IMR-90 (cell line): ENCODE measurements around the gene PPP2R1B.

ENCODE experiments used
- BHLHE40 ChIP-seq: fragments of 150-350 bp; IDR thresholded peaks from 2 replicates; pipeline ENCODE4 v1.6.1; 2016; ENCODE audit warnings: mild to moderate bottlenecking, low read depth, low read length
- CEBPB ChIP-seq: IDR thresholded peaks from 2 replicates; pipeline ENCODE4 v1.6.1; 2012; ENCODE audit warnings: low read depth, low read length, improper control_type of control experiment
- FOS ChIP-seq: fragments of 150-350 bp; IDR thresholded peaks from 2 replicates; pipeline ENCODE4 v1.6.1; 2016; ENCODE audit warnings: low read depth, low read length
- MXI1 ChIP-seq: IDR thresholded peaks from 2 replicates; pipeline ENCODE4 v1.6.1; 2012; ENCODE audit warnings: low read depth, mild to moderate bottlenecking, low read length, moderate library complexity, borderline replicate concordance
- NFE2L2 ChIP-seq: fragments of 150-350 bp; IDR thresholded peaks from 2 replicates; pipeline ENCODE4 v1.6.1; 2016; ENCODE audit warnings: low read depth, mild to moderate bottlenecking, low read length
- POLR2A ChIP-seq: IDR thresholded peaks from 2 replicates; pipeline ENCODE4 v1.6.1; 2012; ENCODE audit warnings: mild to moderate bottlenecking, low read depth, low read length
- RAD21 ChIP-seq: IDR thresholded peaks from 2 replicates; pipeline ENCODE4 v1.6.1; 2012; ENCODE audit warnings: low read length, improper control_type of control experiment
- RCOR1 ChIP-seq: IDR thresholded peaks from 2 replicates; pipeline ENCODE4 v1.6.1; 2012; ENCODE audit warnings: mild to moderate bottlenecking, low read length, improper control_type of control experiment; ENCODE audit not compliant: insufficient replicate concordance
- RFX5 ChIP-seq: IDR thresholded peaks from 2 replicates; pipeline ENCODE4 v1.8.0; 2012; ENCODE audit warnings: low read depth, mild to moderate bottlenecking, low read length, moderate library complexity
- SMC3 ChIP-seq: fragments of 150-350 bp; IDR thresholded peaks from 2 replicates; pipeline ENCODE4 v1.6.1; 2016; ENCODE audit warnings: low read depth, mild to moderate bottlenecking, antibody characterized with exemption, low read length, moderate library complexity
- TF ChIP-seq, protein P1 (sequence below): conservative IDR thresholded peaks from 2 replicates; pipeline ENCODE4 v1.5.1; 2012; ENCODE audit warnings: mild to moderate bottlenecking, low read depth, low read length, improper control_type of control experiment
- TF ChIP-seq, protein P2 (sequence below): fragments of 150-350 bp; IDR thresholded peaks from 2 replicates; pipeline ENCODE4 v1.6.1; 2016; ENCODE audit warnings: low read depth, mild to moderate bottlenecking, low read length, moderate library complexity, borderline replicate concordance

DNA sequence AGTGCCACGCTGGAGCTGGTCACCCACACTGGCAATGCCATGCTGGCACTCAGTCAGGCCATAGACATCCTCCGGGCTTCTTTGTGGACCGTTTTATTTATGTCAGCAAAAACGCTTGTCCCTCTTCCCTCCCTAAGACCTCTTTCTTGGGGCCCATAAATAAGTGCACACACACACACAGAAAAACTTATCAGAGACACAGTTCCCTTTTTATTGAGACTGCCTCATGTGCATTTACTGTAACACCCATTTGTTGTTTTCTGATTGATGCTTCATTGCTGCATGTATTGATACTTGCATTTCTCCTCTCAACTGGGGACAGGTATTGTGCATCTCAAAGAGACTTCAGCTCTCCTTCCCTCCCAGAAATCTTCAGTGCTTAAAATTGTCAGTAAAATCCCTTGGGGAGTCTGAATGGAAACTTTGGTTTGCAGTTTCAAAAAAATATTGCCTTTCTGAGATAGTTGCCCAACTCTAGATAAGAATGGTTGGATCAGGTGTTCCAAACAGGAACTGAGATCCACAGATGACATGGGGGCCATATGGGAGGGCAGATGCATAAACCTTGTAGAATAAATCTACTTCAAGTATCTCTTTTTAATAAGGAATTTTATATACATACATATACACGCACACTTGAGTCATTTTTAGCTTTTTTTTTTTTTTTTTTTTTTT is 50.9 kb downstream of the PPP2R1B start:
- TF ChIP-seq, protein P1, sequence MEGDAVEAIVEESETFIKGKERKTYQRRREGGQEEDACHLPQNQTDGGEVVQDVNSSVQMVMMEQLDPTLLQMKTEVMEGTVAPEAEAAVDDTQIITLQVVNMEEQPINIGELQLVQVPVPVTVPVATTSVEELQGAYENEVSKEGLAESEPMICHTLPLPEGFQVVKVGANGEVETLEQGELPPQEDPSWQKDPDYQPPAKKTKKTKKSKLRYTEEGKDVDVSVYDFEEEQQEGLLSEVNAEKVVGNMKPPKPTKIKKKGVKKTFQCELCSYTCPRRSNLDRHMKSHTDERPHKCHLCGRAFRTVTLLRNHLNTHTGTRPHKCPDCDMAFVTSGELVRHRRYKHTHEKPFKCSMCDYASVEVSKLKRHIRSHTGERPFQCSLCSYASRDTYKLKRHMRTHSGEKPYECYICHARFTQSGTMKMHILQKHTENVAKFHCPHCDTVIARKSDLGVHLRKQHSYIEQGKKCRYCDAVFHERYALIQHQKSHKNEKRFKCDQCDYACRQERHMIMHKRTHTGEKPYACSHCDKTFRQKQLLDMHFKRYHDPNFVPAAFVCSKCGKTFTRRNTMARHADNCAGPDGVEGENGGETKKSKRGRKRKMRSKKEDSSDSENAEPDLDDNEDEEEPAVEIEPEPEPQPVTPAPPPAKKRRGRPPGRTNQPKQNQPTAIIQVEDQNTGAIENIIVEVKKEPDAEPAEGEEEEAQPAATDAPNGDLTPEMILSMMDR: no peak
- TF ChIP-seq POLR2A (no peak), RCOR1 (no peak), BHLHE40 (no peak), SMC3 (no peak), RAD21 (no peak), CEBPB (no peak), NFE2L2 (no peak), MXI1 (no peak), RFX5 (no peak), FOS (no peak)
- TF ChIP-seq, protein P2, sequence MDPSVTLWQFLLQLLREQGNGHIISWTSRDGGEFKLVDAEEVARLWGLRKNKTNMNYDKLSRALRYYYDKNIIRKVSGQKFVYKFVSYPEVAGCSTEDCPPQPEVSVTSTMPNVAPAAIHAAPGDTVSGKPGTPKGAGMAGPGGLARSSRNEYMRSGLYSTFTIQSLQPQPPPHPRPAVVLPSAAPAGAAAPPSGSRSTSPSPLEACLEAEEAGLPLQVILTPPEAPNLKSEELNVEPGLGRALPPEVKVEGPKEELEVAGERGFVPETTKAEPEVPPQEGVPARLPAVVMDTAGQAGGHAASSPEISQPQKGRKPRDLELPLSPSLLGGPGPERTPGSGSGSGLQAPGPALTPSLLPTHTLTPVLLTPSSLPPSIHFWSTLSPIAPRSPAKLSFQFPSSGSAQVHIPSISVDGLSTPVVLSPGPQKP: no peak
